GM19351 (cell line): ENCODE results near the gene CTLA4.

Experiments
- ATAC-seq: cut with Tn5 transposase; IDR thresholded peaks from one replicate; pipeline ENCODE4 v1.9.1; 2021; ENCODE audit warnings: mild to moderate bottlenecking, moderate library complexity; ENCODE audit not compliant: unreplicated experiment

CTLA4 gene

GRCh38 chr2:203867561-203868200 lies at the start of gene CTLA4:
Gene CTLA4 (plus strand): TSS chr2:203867771. CDS start chr2:203867943, 172 bp downstream.
- ATAC-seq, result no peak

- no peak for ATAC-seq
Observed at GRCh38 chr2:203818656-203819055, 48.9 kb upstream of the CTLA4 start.

- ATAC-seq, result no peak
Observed at GRCh38 chr2:203819434-203820133, 48.0 kb upstream of the CTLA4 start.

GRCh38 chr2:203820969-203821368 lies 46.6 kb upstream of the CTLA4 start:
- ATAC-seq, result peak; percentile 89

- no peak for ATAC-seq
Observed at GRCh38 chr2:203822240-203822639, 45.3 kb upstream of the CTLA4 start.

- ATAC-seq, result no peak
Observed at GRCh38 chr2:203823173-203823572, 44.4 kb upstream of the CTLA4 start.

- no peak for ATAC-seq
Observed at GRCh38 chr2:203824057-203824456, 43.5 kb upstream of the CTLA4 start.

- ATAC-seq, result no peak
Observed at GRCh38 chr2:203824603-203825002, 43.0 kb upstream of the CTLA4 start.

GRCh38 chr2:203826704-203827103 lies 40.9 kb upstream of the CTLA4 start:
- no peak for ATAC-seq

- ATAC-seq, result no peak
Observed at GRCh38 chr2:203830304-203831055, 37.1 kb upstream of the CTLA4 start.

- ATAC-seq, result no peak
Observed at GRCh38 chr2:203835420-203835819, 32.2 kb upstream of the CTLA4 start.

- ATAC-seq, result no peak
Observed at GRCh38 chr2:203835892-203836800, 31.4 kb upstream of the CTLA4 start.

GRCh38 chr2:203840655-203841205 lies 26.8 kb upstream of the CTLA4 start:
- ATAC-seq, result no peak

GRCh38 chr2:203841654-203842053 lies 25.9 kb upstream of the CTLA4 start:
- no peak for ATAC-seq

- no peak for ATAC-seq
Observed at GRCh38 chr2:203842373-203842772, 25.2 kb upstream of the CTLA4 start.

- no peak for ATAC-seq
Observed at GRCh38 chr2:203846490-203847105, 21.0 kb upstream of the CTLA4 start.

- ATAC-seq, result no peak
Observed at GRCh38 chr2:203849010-203849409, 18.6 kb upstream of the CTLA4 start.

- ATAC-seq, result no peak
Observed at GRCh38 chr2:203852760-203853159, 14.8 kb upstream of the CTLA4 start.

- no peak for ATAC-seq
Observed at GRCh38 chr2:203853271-203853670, 14.3 kb upstream of the CTLA4 start.

GRCh38 chr2:203853722-203854121 lies 13.8 kb upstream of the CTLA4 start:
- ATAC-seq, result no peak
